ENCODE results near the gene RNF166.

The RNF166 gene

GRCh38 chr16:88695218-88695617, 11.0 kb downstream of the RNF166 start:
- in situ Hi-C loops (cut with HindIII; ENCODE audit: low sequenced_read_pairs): no loop called here

- in situ Hi-C loops (cut with HindIII; ENCODE audit: low sequenced_read_pairs): no loop called here
Measured at GRCh38 chr16:88694221-88695087, 11.8 kb downstream of the RNF166 start.

GRCh38 chr16:88693420-88694177, 12.6 kb downstream of the RNF166 start:
- in situ Hi-C loops (cut with HindIII; ENCODE audit: low sequenced_read_pairs): no loop called here

GRCh38 chr16:88692861-88693260, 13.3 kb downstream of the RNF166 start:
- in situ Hi-C loops (cut with HindIII; ENCODE audit: low sequenced_read_pairs): no loop called here

GRCh38 chr16:88691924-88692560, 14.2 kb downstream of the RNF166 start:
- in situ Hi-C loops (cut with HindIII; ENCODE audit: low sequenced_read_pairs): no loop called here

GRCh38 chr16:88691129-88691813, 14.9 kb downstream of the RNF166 start:
- in situ Hi-C loops (cut with HindIII; ENCODE audit: low sequenced_read_pairs): no loop called here

GRCh38 chr16:88690341-88691128, 15.7 kb downstream of the RNF166 start:
- in situ Hi-C loops (cut with HindIII; ENCODE audit: low sequenced_read_pairs): no loop called here

GRCh38 chr16:88688013-88688778, 18.0 kb downstream of the RNF166 start:
- in situ Hi-C loops (cut with HindIII; ENCODE audit: low sequenced_read_pairs): no loop called here

GRCh38 chr16:88687676-88688012, 18.6 kb downstream of the RNF166 start:
- in situ Hi-C loops (cut with HindIII; ENCODE audit: low sequenced_read_pairs): no loop called here

GRCh38 chr16:88687254-88687576, 19.0 kb downstream of the RNF166 start:
- in situ Hi-C loops (cut with HindIII; ENCODE audit: low sequenced_read_pairs): no loop called here

GRCh38 chr16:88686439-88687253, 19.6 kb downstream of the RNF166 start, which contains the start of gene SNAI3:
TSS of gene SNAI3 (minus strand) at chr16:88686507. CDS start at chr16:88686406, 101 bp downstream.
- in situ Hi-C loops (cut with HindIII; ENCODE audit: low sequenced_read_pairs): no loop called here

- in situ Hi-C loops (cut with HindIII; ENCODE audit: low sequenced_read_pairs): no loop called here
Measured at GRCh38 chr16:88686062-88686438, 20.2 kb downstream of the RNF166 start.

GRCh38 chr16:88685156-88686061, 20.8 kb downstream of the RNF166 start:
- in situ Hi-C loops (cut with HindIII; ENCODE audit: low sequenced_read_pairs): no loop called here

GRCh38 chr16:88684569-88685155, 21.5 kb downstream of the RNF166 start:
- in situ Hi-C loops (cut with HindIII; ENCODE audit: low sequenced_read_pairs): no loop called here

GRCh38 chr16:88681709-88682451, 24.3 kb downstream of the RNF166 start:
- in situ Hi-C loops (cut with HindIII; ENCODE audit: low sequenced_read_pairs): no loop called here

- in situ Hi-C loops (cut with HindIII; ENCODE audit: low sequenced_read_pairs): no loop called here
Measured at GRCh38 chr16:88681084-88681680, 25.0 kb downstream of the RNF166 start.

Measured in endothelial cell of hepatic sinusoid (primary cell).